ENCODE results near the gene SYDE1.
"Not testable (repeated sequence)": the region's sequence is repeated elsewhere in the genome, so short reads cannot be mapped to it uniquely, and the experiment has no call there.

Gene SYDE1

GRCh38 chr19:15107061-15108010, at the start of gene SYDE1:
Gene SYDE1, plus strand, starts transcription at chr19:15107401. Its CDS starts 33 bp downstream, at chr19:15107434.
- intact Hi-C loops (cut with DNase I), result no loop called here
- peak in 2 of 10 donors; percentile 73 to 83 for DNase-seq

GRCh38 chr19:15062036-15062435, 45.2 kb upstream of the SYDE1 start:
- intact Hi-C loops (cut with DNase I), result no loop called here
- DNase-seq, result no peak

- DNase-seq; intact Hi-C loops (cut with DNase I): not testable (repeated sequence)
These were observed 36.8 kb upstream of the SYDE1 start for GRCh38 chr19:15070386-15070785.

GRCh38 chr19:15072930-15073647, 34.1 kb upstream of the SYDE1 start:
- intact Hi-C loops (cut with DNase I), result no loop called here

GRCh38 chr19:15074371-15074770, 32.8 kb upstream of the SYDE1 start:
- intact Hi-C loops (cut with DNase I), result no loop called here
- DNase-seq, result no peak

More at GRCh38 chr19:15072930-15073647, 34.1 kb upstream of the SYDE1 start:
- peak in 1 of 10 donors; percentile 20 for DNase-seq

- intact Hi-C loops (cut with DNase I), result no loop called here
- DNase-seq, result no peak
These were observed 31.4 kb upstream of the SYDE1 start for GRCh38 chr19:15075806-15076205.

GRCh38 chr19:15080002-15080401, 27.2 kb upstream of the SYDE1 start:
- peak in 1 of 10 donors; percentile 11 for DNase-seq
- intact Hi-C loops (cut with DNase I), result not testable (repeated sequence)

GRCh38 chr19:15081911-15082310, 25.3 kb upstream of the SYDE1 start, which contains the start of gene OR1I1:
Gene OR1I1, plus strand, starts transcription at chr19:15082211. Its CDS starts 4,855 bp downstream, at chr19:15087066.
- intact Hi-C loops (cut with DNase I), result no loop called here

GRCh38 chr19:15087182-15087581, 20.0 kb upstream of the SYDE1 start:
- DNase-seq, result peak in 2 of 10 donors; percentile 21 to 30
- intact Hi-C loops (cut with DNase I), result no loop called here

More at GRCh38 chr19:15081911-15082310, 25.3 kb upstream of the SYDE1 start, which contains the start of gene OR1I1:
- DNase-seq, result peak in 1 of 10 donors; percentile 17

- peak in 1 of 10 donors; percentile 52 for DNase-seq
- intact Hi-C loops (cut with DNase I), result loop anchor here (1.0 to 10.0 kb wide), 3 partner anchors 58 to 467 kb away; no protein-coding TSS in a partner anchor
These were observed 15.1 kb upstream of the SYDE1 start for GRCh38 chr19:15091918-15092753.

GRCh38 chr19:15093001-15093400, 14.2 kb upstream of the SYDE1 start:
- intact Hi-C loops (cut with DNase I), result loop anchor here (10.0 kb wide), 1 partner anchor 162 kb away; no protein-coding TSS in a partner anchor
- no peak for DNase-seq

GRCh38 chr19:15096223-15096622, 11.0 kb upstream of the SYDE1 start:
- intact Hi-C loops (cut with DNase I), result loop anchor here (10.0 kb wide), 1 partner anchor 159 kb away; no protein-coding TSS in a partner anchor

GRCh38 chr19:15097980-15098379, 9.2 kb upstream of the SYDE1 start:
- DNase-seq, result peak in 1 of 10 donors; percentile 22
- intact Hi-C loops (cut with DNase I), result loop anchor here (10.0 kb wide), 1 partner anchor 157 kb away; no protein-coding TSS in a partner anchor

More at GRCh38 chr19:15096223-15096622, 11.0 kb upstream of the SYDE1 start:
- DNase-seq, result peak in 2 of 10 donors; percentile 10 to 18

- no peak for DNase-seq
These were observed 8.7 kb upstream of the SYDE1 start for GRCh38 chr19:15098460-15098859.

GRCh38 chr19:15099017-15099582, 8.1 kb upstream of the SYDE1 start:
- intact Hi-C loops (cut with DNase I), result loop anchor here (10.0 kb wide), 1 partner anchor 156 kb away; no protein-coding TSS in a partner anchor
- DNase-seq, result peak in 1 of 10 donors; percentile 20

More at GRCh38 chr19:15098460-15098859, 8.7 kb upstream of the SYDE1 start:
- intact Hi-C loops (cut with DNase I), result loop anchor here (10.0 kb wide), 1 partner anchor 156 kb away; no protein-coding TSS in a partner anchor

GRCh38 chr19:15101479-15102082, 5.6 kb upstream of the SYDE1 start:
- intact Hi-C loops (cut with DNase I), result no loop called here
- peak in 1 of 10 donors; percentile 25 for DNase-seq

- intact Hi-C loops (cut with DNase I), result no loop called here
These were observed 3.2 kb upstream of the SYDE1 start for GRCh38 chr19:15104003-15104402.

GRCh38 chr19:15104411-15104810, 2.8 kb upstream of the SYDE1 start:
- intact Hi-C loops (cut with DNase I), result no loop called here

More at GRCh38 chr19:15104003-15104402, 3.2 kb upstream of the SYDE1 start:
- DNase-seq, result peak in 1 of 10 donors; percentile 9

More at GRCh38 chr19:15104411-15104810, 2.8 kb upstream of the SYDE1 start:
- no peak for DNase-seq

Measured in posterior cingulate gyrus (tissue), 11 donors.